NCI-H1436 treated with DMSO at 0.1 percent for 48 hours (cell line): ENCODE measurements around the gene MCRIP1.

Experiments
- DNase-seq: peaks from one replicate; lab custom pipeline; 2025; lab: John Stamatoyannopoulos, UW

MCRIP1 gene

DNA sequence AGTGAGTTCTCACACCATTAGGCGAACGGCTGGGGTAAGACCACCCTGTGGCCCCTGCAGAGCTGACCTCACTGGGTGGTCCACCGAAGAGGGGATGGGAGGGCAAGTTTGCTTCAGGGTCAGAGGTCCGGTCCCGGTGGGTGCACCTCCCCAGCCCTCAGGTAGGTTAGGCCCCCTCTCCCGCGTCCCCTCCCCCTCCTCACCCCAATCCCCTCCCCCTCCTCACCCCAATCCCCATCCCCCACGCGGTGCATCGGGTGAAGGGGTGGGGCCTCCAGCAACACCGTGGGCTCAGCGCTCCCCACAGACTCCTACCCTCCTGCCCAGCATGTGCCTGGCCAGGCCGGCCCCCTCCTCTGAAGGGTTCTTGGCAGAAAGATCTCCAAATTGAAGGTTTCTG lies 13.4 kb downstream of the MCRIP1 start:
- no peak for DNase-seq

GRCh38 chr17:81817758-81818147 lies 15.3 kb downstream of the MCRIP1 start:
- DNase-seq = no peak

GRCh38 chr17:81815646-81815986 lies 17.5 kb downstream of the MCRIP1 start:
- DNase-seq = no peak

DNA sequence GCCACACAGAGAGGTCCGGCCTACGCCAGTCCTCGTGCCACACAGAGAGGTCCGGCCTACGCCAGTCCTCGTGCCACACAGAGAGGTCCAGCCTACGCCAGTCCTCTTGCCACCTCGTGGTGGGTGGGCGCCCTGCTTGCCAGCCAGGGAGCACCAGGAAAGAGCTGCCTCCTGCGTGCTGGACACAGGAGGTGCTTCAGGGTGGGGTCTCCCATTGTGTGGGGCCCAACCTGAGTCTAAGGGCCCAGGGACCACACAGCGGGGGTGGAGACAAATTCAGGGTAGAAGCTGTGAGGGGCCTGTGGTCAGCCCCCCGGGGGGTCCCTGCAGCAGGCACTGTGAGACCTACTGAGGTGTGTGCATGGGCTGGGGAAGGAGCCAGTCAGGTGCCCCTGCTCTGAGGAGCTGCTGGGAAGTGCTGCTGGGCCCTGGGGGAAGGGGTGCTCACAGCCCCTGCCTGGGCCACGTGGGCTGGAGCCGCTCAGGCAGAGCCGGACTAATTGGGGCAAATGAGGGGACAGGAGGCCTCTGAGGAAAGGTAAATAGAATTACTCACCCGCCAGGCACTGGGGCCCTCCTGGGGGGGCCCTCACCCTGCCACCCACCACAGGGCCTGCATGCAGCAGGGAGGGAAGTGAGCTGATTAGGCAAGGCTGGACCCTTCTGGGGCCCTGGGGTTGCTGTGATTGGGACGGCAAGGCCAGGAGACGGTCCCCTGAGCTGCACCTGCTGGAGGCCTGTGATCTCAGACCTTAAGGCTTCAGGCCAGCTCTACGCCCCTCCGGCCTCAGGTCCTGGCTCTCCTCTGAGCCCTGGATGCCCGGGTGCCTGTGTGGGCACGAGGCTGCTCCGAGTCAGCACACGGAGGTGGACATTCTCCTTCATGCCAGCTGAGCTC lies 18.1 kb downstream of the MCRIP1 start:
- DNase-seq = peak; percentile 92

- no peak for DNase-seq
These were observed 19.0 kb downstream of the MCRIP1 start for GRCh38 chr17:81813861-81814683.

DNA sequence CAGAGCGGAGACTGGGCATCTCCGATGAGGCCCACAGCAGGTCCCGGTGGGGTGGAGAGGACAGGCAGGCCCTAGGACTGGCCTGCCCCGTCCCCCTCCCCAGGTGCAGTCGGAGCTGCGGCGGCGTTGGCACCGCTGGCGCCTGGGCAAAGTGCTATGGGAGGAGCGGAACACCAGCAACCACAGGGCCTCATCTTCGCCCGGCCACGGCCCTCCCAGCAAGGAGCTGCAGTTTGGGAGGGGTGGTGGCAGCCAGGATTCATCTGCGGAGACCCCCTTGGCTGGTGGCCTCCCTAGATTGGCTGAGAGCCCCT lies 19.8 kb downstream of the MCRIP1 start:
- no peak for DNase-seq

DNA sequence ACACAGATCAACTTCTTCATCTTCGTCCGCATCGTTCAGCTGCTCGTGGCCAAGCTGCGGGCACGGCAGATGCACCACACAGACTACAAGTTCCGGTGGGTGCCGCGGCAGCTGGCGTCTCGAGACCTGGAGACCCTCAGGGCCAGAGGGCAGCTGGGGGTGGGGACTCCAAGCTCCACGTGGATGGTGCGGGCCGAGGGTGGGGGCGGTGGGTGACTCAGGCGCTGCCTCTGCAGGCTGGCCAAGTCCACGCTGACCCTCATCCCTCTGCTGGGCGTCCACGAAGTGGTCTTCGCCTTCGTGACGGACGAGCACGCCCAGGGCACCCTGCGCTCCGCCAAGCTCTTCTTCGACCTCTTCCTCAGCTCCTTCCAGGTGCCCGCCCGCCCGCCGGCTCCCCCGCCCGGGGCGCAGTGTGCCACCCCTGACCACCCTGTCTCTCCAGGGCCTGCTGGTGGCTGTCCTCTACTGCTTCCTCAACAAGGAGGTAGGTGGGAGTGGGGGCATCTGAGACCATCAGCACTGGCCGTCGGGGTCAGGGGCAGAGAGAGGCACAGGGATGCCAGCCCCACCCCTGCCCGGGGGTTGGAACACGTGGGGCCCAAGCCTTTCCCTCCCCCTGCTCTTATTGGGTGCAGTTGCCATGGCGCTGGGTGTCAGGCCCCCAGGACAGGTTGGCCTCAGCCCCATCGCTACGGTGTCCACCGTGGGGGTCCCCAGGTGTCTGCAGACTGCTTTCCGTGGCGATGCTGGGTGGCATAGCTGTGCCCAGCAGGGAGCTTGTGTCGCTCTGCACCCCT lies 20.3 kb downstream of the MCRIP1 start:
- no peak for DNase-seq

GRCh38 chr17:81811705-81812570 lies 21.2 kb downstream of the MCRIP1 start:
- no peak for DNase-seq

DNA sequence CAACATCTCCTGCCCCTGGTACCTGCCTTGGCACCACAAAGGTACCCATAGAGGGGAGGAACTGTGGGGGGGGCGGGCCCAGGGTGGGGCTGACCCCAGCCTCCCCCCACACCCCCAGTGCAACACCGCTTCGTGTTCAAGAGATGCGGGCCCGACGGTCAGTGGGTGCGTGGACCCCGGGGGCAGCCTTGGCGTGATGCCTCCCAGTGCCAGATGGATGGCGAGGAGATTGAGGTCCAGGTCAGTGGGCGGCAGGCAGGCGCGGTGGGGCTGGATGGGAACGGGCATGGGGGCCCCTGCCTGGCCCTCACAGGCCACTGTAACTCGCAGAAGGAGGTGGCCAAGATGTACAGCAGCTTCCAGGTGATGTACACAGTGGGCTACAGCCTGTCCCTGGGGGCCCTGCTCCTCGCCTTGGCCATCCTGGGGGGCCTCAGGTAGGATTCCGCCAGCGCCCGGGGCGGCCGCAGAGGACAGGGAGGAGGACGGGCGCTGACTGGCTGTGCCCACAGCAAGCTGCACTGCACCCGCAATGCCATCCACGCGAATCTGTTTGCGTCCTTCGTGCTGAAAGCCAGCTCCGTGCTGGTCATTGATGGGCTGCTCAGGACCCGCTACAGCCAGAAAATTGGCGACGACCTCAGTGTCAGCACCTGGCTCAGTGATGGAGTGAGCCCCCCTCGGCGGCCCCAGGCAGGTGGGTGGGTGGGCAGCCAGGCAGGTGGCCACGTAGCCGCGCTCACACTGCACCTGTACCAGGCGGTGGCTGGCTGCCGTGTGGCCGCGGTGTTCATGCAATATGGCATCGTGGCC lies 22.0 kb downstream of the MCRIP1 start:
- DNase-seq = no peak

DNA sequence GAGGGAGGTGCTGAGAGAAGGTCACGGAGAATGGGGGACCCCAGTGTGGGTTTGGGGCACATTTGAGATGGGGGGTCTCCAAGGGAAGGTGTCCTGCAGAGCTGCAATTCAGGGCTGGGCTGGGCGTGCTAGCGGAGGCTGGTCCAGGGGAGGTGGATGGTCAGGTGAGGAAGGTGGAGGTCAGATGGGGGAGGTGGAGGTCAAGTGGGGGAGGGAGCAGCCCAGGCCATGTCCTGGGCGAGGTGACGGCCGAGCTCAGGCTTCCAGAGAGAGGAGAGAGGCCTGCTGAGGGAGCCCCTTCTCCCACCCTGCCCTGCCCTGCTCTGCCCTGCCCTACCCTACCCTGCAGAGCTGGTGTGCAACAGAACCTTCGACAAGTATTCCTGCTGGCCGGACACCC lies 22.6 kb downstream of the MCRIP1 start:
- DNase-seq = no peak

DNA sequence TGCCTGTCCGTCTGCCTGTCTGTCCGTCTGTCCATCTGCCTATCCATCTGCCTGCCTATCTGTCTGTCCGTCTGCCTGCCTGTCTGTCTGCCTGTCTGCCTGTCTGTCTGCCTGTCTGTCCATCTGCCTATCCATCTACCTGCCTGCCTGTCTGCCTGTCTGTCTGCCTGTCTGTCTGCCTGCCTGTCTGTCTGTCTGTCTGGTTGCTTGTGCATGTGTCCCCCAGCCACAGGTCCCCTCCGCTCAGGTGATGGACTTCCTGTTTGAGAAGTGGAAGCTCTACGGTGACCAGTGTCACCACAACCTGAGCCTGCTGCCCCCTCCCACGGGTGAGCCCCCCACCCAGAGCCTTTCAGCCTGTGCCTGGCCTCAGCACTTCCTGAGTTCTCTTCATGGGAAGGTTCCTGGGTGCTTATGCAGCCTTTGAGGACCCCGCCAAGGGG lies 23.5 kb downstream of the MCRIP1 start:
- no peak for DNase-seq

GRCh38 chr17:81808778-81809555 lies 24.1 kb downstream of the MCRIP1 start:
- DNase-seq = no peak

DNA sequence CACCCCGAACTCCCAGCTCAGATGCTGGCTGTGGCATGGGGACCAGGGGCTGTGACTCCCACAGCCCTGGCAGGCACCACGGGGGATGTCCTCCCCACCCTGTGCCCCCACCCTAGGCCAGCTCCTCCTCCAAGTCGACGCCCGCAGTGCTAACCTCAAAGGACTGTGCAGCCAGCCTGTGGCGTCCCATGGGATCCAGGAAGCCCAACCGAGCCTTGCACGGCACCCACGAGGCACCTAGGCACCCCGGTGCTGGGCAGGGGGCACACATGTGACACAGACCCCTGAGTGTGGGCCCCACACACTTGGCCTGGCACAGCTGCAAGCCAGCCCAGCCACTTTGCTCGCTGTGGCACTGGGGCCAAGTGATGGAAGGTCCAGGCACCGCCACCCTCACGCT lies 25.3 kb downstream of the MCRIP1 start:
- DNase-seq = no peak

GRCh38 chr17:81807210-81807719 lies 25.8 kb downstream of the MCRIP1 start:
- DNase-seq = no peak

DNA sequence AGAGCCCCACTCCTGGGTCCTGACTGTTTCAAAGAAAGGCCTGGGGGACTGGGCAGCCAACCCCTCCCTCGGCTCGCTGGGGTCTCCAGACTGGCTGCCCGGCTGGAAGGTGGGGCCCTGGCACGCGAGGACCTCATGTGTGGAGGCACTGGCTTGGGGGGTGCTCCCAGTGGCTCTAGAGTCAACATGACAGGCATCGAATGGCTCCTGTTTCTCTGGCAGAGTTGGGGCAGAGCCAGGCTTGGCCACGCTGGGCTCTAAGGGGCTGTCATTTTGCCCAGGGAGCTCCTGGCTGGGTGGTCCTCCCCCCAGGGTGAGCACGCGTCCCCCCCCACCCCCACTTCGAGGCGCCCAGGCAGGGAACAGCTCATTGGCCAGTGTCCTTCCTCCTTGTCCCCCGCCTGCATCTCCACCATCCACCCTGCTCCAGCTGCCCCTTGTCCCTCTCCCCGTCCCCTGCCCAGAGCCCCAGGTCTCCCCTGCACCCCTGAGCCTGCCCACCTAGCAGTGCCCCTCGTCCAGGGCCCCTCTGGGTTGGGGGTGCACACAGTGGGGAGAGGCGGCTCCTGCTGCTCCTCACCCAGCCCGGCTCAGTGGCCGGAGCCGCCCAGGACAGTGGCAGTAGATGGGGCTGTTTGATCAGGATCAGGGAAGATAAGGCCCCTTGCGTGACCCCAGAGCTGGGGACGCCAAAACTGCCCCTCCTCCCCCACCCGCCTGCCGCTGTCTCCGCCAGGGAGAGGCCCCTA lies 26.5 kb downstream of the MCRIP1 start:
- DNase-seq = no peak

DNA sequence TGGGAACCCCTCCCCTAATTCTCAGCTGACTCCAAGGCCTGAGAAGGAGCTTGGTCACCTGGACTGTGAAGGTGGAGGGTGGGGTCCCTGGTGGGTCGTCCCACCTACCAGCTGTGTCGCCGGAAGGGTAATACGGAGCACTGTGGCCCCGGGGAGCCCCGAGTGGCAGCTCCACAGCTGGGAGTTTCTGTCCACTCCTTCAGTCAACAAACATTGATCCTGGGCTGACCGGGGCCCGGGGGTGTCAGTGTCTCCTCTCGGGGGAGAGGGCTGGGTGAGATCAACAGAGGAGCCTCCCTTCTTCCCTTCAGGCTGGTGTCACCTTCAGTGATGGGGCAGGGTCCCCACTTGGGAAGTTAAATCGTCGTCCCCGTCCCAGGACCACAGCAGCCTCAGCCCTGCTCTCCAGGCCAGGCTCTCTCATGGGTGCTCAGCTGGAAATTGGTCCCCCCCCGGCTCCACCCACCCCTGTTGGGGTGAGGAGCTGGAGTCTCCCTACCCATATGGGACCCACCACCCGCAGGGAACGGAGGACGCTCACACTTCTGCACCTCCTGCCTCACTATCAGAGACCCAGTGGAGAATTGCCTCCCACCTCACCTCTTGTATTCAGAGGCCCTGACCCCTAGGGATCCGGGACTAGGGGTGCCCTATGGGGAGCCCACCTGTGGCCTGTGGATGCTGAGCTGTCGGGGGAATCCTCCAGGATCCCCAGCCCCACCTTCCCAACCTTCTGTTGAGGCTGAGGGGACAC lies 27.2 kb downstream of the MCRIP1 start:
- DNase-seq = no peak

- no peak for DNase-seq
These were observed 28.3 kb downstream of the MCRIP1 start for GRCh38 chr17:81804559-81805399.
